HG02943 (cell line): ENCODE results near the gene SUMO4.
"Not testable (repeated sequence)": the region's sequence is repeated elsewhere in the genome, so short reads cannot be mapped to it uniquely, and the experiment has no call there.

Source experiments
- ATAC-seq: cut with Tn5 transposase; IDR thresholded peaks from one replicate; pipeline ENCODE4 v1.9.1; 2021; ENCODE audit warnings: mild to moderate bottlenecking, low read depth, moderate library complexity; ENCODE audit not compliant: unreplicated experiment

The SUMO4 gene

DNA sequence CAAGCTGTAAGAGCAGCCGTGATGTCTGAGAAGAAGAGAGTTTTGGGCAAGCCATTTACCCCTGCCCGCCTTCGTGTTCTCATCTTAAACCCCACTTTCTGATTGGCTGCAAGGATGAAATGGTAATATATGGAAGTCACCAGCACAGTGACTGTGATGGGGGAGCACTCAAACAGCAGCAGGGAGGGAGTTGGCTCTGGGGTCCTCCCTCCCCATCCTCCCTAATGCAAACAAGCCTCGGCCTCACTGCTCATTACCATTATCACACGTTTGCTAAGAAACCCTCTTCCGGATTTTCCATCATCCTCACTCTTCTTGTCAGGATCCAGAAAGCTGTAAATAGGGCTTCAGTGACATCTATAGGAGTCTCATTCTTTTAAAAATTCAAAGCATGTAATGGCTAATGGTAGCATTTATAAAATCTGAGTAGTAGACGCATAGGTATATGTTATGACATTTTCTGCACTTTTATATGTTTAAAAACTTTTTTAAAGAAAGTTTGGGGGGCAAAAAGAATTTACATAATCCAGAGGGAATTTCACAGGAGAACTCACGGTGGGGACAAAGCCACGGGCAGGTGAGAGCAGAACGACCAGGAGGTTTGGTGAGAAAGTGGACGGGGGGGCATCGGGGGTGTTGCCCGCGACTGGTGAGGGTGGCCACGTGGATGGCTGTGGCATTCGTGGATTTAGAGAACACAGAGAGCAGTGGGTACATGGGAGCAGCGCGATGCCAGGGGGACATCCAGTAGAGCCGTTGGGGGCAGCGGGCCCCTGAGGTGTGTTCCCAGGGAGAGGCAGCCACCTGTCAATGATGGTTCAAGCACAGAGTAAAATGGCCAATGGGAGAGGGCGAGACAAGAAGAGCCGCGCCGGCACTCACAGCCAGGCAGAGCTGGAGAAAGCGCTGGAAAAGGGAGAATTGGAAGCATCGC, 29.6 kb downstream of the SUMO4 start:
- ATAC-seq, result no peak

DNA sequence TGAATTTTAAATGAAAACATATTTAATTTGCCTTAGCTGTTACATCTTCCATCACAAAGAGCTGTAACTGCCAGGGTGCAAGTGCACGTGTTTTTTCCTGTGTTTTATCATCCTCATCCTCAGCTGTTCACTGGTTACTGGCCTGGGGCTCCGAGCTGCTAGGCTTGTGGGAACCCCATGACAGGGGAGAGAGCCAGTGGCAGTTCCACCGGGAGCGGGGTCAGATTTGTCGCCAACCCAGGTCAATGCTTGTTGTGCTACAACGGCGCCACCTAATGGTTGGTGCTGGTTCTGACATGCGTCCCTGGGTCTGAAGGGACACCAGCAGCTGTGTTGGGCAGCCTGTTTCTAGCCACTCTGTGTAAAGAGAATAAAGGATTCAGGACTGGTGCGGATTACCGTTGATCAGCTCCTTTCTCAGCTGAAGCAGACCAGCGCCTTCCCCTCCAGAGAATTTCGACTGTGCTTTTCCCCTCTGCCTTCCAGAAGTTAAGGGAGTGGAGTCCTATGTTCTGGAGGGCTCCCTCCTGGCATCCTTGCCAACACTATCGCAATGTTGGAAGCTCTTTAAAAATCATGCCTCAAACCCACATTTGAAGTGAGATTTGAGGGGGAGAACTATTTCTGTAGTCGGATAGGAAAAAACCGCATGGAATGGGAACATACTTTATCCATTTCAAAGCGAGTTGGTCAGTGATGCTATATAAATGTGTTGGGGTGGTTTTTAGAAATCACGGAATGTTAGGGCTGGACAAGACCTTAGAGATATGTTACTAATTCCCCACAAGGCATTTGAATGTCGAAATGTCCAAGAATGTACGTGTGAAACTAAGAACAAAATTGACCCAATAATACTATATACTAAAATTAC, 32.1 kb downstream of the SUMO4 start:
- no peak for ATAC-seq

DNA sequence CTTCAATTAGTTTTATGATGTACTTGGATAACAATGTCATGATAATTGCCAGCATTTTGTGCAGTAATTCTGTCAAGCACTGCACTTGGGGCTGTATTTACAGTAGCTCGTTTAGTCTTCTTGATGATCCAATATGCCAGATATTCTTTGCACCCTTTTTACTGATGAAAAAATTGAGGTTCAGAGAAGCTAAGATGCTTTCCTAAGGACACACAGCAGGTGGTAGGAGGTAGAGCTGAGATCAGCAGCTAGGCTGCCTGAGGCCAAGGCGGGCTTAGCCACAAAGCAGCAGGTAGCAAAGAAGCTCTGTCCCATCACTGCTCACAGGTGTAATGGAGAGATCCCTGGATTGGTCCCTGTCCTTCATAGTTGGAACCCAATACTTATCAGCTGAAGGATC, 33.3 kb downstream of the SUMO4 start:
- no peak for ATAC-seq

GRCh38 chr6:149433881-149434280, 33.8 kb downstream of the SUMO4 start:
- no peak for ATAC-seq

- no peak for ATAC-seq
Measured at GRCh38 chr6:149435919-149436586, 36.0 kb downstream of the SUMO4 start.

DNA sequence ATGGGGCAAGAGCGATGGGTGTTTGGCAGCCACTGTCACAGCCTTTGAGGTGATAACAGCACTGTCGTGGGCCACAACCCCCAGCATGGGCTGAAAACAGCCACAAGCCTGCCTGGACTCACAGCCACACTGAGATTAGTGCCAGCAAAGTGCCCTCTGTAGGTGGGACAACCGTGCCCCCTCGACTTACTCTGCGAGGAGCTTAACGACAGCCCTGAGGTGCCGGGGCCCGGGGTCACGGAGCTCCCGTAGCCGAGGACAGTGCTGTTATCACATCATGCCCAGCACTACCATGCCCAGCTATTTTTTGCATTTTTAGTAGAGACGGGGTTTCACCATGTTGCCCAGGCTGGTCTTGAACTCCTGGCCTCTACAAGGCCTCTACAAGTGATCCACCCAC, 36.6 kb downstream of the SUMO4 start:
- ATAC-seq, result no peak

DNA sequence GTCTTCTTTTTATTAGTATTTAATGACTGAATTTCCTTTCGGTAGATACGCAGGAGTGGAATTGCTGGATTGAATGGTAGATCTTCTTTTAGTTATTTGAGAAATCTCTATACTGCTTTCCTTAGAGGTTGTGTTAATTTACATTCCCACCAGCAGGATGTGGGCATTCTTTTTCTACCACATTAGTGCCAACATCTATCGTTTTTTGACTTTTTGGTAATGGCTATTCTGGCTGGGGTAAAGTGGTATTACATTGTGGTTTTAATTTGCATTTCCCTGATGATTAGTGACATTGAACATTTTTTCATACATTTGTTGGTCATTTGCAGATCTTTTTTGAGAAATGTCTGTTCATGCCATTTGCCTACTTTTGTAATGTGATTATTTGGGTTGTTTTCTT, 37.1 kb downstream of the SUMO4 start:
- ATAC-seq, result no peak

GRCh38 chr6:149438855-149439254, 38.8 kb downstream of the SUMO4 start:
- ATAC-seq, result no peak

GRCh38 chr6:149439626-149440025, 39.6 kb downstream of the SUMO4 start:
- ATAC-seq, result no peak

DNA sequence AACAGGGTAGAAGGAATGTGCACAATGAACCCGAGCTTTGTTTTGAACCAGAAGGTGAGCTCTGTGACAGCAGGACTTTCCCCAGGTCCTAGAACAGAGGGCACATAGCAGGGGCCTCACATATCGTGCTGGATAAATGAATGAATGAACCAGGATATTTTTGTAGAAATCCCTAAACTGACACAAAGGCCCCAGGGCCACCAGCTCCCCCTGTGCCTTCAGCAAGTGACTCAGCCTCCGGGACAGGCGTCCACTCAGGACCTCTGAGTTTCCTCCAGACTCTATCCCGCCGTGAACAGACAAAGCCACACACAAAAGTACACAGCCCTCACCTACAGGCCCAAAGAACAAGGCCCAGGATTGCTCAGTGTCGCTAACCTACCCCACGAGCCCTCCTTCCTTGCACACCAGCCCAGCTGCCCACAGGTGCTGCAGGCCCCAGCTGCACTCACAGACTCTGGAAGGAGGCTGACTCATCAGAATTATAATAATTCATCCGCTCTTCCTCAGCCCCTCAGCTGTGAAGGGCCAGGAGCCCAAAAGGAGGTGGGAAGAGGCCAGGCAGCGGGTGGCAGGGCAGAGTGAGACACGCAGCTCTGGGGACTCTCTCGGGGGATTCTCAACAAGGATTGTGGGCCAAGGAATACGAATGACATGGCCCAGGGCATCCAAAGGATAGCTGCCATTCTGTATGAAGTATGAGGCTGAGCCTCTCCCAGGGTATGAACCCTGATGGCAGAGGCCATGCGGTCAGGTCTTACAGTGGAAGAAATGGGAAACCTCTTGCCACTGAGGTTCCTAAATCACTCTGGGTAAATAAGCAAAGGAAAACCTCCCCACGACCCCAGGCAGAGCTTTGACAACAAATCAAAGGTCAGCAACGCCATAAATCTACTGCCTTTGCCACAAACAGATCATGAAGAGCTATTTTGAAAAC, 40.9 kb downstream of the SUMO4 start:
- ATAC-seq, result no peak

- no peak for ATAC-seq
Measured at GRCh38 chr6:149441740-149442139, 41.7 kb downstream of the SUMO4 start.

DNA sequence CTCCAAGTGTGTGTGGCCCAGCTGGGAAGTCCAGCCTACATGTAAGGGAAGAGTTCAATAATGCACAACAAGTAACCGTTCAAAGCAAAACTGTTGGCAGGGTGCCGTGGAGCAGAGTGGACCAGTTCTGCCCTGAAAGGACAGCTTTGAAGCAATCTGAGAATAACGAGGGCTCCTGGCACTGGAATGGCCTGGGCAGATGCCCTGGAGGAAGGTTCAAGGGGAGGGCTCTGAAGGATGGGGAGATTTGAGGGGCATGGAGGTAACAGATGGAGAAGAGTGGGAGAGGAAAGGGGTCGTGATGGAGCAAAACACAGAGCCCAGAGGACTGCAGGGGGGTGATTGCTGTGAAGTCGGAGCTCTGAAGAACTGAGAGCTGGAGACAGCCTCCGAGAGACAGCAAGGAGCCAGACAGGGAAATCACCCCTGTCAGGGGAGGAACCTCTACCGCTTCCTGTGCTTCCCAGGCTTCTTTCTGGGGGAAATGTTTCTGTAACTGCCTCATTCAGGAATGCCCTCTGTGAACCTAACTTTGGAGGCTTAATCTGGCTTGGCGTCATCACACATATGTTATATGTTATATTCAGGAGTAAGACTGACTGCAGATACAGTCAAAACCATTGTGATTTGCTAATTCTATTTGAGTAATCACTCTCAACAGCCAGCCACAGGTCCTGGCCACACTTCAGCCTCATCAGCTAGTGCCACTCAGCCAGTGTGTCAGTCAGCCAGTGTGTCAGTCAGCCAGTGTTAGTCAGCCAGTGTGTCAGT, 43.5 kb downstream of the SUMO4 start:
- no peak for ATAC-seq

- not testable (repeated sequence) for ATAC-seq
Measured at GRCh38 chr6:149444360-149445094, 44.5 kb downstream of the SUMO4 start.

DNA sequence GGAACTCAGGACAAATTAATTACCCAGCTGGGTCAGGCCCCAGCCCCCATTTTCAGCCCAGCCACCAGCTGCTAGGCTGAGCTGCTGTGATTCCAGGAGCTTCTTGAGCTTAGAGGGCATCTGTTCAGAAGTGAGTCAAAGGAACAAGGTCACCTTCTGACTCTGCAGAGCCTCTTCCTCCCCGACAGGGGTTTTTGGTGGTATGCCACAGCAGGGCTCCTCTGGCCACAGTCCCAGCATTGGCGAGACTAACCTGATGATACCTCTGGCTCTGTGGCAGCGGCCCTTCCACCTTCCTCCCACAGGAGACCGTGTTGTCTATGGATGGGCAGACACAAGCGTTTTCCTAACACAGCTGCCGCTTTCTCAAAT, 45.0 kb downstream of the SUMO4 start:
- no peak for ATAC-seq

DNA sequence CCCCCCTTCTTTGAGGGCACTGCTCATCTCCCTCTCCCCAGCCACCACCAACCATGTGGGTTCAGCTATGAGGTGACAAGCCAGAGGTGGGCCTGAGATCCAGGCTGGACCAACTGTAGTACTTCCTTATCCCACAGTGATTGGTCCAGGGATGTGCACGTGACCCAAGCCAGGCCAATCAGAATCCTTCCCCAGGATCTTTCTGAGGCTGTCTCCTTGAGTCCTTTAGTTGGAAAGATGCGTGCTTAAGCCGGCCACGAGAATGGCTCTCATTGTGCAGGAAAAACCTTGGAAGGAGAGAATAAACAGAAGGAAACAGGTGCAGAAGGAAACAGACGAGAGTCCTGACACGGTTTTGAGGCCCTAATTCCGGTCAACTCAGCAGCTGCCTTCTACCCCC, 45.5 kb downstream of the SUMO4 start:
- ATAC-seq, result no peak

DNA sequence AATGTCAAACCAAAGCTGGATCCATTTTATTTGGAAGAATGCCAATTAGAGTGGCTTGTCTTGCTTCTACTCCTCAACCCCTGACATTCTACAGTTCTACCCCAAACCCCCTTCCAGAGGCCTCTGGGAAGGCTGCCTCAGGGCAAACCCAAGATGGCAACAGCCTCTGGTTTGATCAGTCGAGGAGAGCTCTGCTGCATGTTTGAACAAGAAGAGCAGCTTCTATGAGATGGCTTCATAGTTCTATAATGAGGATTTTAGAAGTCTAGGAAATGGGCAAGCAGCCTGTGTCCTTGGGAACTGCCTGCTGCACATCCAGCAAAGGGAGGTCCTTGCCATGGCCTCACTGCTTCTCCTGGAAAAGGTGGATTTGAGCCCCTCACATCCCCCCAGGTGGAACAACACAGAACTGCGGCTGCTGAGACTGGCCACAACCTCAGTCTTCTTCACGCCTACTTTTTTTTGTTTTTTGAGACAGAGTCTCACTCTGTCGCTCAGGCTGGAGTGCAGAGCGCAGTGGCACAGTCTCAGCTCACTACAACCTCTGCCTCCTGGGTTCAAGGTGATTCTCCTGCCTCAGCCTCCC, 46.8 kb downstream of the SUMO4 start:
- no peak for ATAC-seq

DNA sequence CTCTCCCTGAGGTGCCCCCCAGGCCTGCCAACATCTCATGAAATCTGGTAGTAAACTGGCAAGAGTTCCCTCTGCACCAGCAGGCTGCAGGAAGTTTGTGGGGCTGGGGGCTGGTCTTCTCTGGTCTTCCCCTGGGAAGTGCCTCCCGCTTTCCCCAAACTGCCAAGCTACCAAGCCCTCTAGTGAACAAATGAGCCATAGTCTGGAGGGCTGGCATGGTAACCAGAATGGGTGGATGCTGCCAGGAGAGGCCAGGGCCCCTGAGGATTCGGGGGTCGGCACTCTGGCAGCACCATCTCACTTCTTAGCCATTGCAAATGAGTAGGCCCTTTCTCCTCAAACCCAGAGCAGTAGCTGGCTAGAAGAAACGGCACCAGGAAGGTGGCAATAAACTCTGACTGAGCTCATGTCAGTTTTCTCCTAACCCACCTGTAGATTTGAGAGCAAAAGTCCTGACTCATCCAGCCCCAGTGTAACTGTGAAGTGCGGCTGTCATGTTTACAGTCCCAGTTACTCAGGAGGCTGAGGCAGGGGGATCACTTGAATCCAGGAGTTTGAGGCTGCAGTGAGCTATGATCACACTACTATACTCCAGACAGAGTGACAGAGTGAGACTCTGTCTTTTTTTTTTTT, 48.9 kb downstream of the SUMO4 start:
- ATAC-seq, result no peak
